ENCODE results near the gene FHIT. TPM values are rescaled to one million over a fixed set of nuclear protein-coding genes. Genes with fewer than 3 reads are reported as not detected.

FHIT gene
- total RNA-seq, 1 donor from 2014 or later = 22.6 TPM

- Mint-ChIP-seq H3K27me3 (ENCODE audit: insufficient read depth) (no peaks in the 10 kb centered on the region), H3K4me1 (ENCODE audit: low read depth) (no peaks in the 10 kb centered on the region), H3K4me3 (no peak overlapping the region), H3K36me3 (ENCODE audit: low read depth) (peaks cover 3% of the 10 kb centered on the region), H3K9me3 (peaks cover 9% of the 10 kb centered on the region), H3K27ac (no peak overlapping the region)
- DNase-seq (ENCODE audit: low spot score) = no peak
- intact Hi-C loops (cut with micrococcal nuclease) = no loop called here
These were observed 837.2 kb downstream of the FHIT start for GRCh38 chr3:60414011-60414410.

- Mint-ChIP-seq H3K4me1 (ENCODE audit: low read depth) (no peaks in the 10 kb centered on the region), H3K27me3 (ENCODE audit: insufficient read depth) (no peaks in the 10 kb centered on the region), H3K9me3 (peaks cover 9% of the 10 kb centered on the region), H3K4me3 (no peak overlapping the region), H3K36me3 (ENCODE audit: low read depth) (peaks cover 3% of the 10 kb centered on the region), H3K27ac (no peak overlapping the region)
- no peak for DNase-seq (ENCODE audit: low spot score)
- intact Hi-C loops (cut with micrococcal nuclease) = no loop called here
These were observed 837.7 kb downstream of the FHIT start for GRCh38 chr3:60413551-60413950.

- Mint-ChIP-seq H3K4me3 (no peak overlapping the region), H3K27me3 (ENCODE audit: insufficient read depth) (peaks cover 2% of the 10 kb centered on the region), H3K9me3 (peaks cover 8% of the 10 kb centered on the region), H3K36me3 (ENCODE audit: low read depth) (peaks cover 3% of the 10 kb centered on the region), H3K27ac (no peak overlapping the region), H3K4me1 (ENCODE audit: low read depth) (peaks cover 12% of the 10 kb centered on the region)
- intact Hi-C loops (cut with micrococcal nuclease) = no loop called here
- DNase-seq (ENCODE audit: low spot score) = no peak
These were observed 847.4 kb downstream of the FHIT start for GRCh38 chr3:60403866-60404265.

- Mint-ChIP-seq H3K27me3 (ENCODE audit: insufficient read depth) (no peaks in the 10 kb centered on the region), H3K36me3 (ENCODE audit: low read depth) (peaks cover 3% of the 10 kb centered on the region), H3K9me3 (peaks cover 9% of the 10 kb centered on the region), H3K27ac (no peak overlapping the region), H3K4me1 (ENCODE audit: low read depth) (peaks cover 12% of the 10 kb centered on the region), H3K4me3 (no peak overlapping the region)
- intact Hi-C loops (cut with micrococcal nuclease) = no loop called here
- no peak for DNase-seq (ENCODE audit: low spot score)
These were observed 848.3 kb downstream of the FHIT start for GRCh38 chr3:60402931-60403330.

- Mint-ChIP-seq H3K4me1 (ENCODE audit: low read depth) (peaks cover 12% of the 10 kb centered on the region), H3K27me3 (ENCODE audit: insufficient read depth) (no peaks in the 10 kb centered on the region), H3K27ac (no peak overlapping the region), H3K36me3 (ENCODE audit: low read depth) (peaks cover 3% of the 10 kb centered on the region), H3K4me3 (no peak overlapping the region), H3K9me3 (peaks cover 13% of the 10 kb centered on the region)
- no peak for DNase-seq (ENCODE audit: low spot score)
- intact Hi-C loops (cut with micrococcal nuclease) = no loop called here
These were observed 851.1 kb downstream of the FHIT start for GRCh38 chr3:60399861-60400845.

GRCh38 chr3:60399292-60399691, 852.0 kb downstream of the FHIT start:
- DNase-seq (ENCODE audit: low spot score) = no peak
- intact Hi-C loops (cut with micrococcal nuclease) = no loop called here
- peaks cover 3% of the 10 kb centered on the region for H3K36me3 Mint-ChIP-seq (ENCODE audit: low read depth)
- peaks cover 13% of the 10 kb centered on the region for H3K9me3 Mint-ChIP-seq
- no peak overlapping the region for H3K27ac Mint-ChIP-seq
- no peak overlapping the region for H3K4me3 Mint-ChIP-seq
- H3K27me3 Mint-ChIP-seq (ENCODE audit: insufficient read depth) = no peaks in the 10 kb centered on the region
- peaks cover 12% of the 10 kb centered on the region for H3K4me1 Mint-ChIP-seq (ENCODE audit: low read depth)

GRCh38 chr3:60395173-60395762, 856.0 kb downstream of the FHIT start:
- Mint-ChIP-seq H3K9me3 (peaks cover 6% of the 10 kb centered on the region), H3K27ac (no peak overlapping the region), H3K36me3 (ENCODE audit: low read depth) (peaks cover 3% of the 10 kb centered on the region), H3K4me1 (ENCODE audit: low read depth) (peaks cover 12% of the 10 kb centered on the region), H3K4me3 (no peak overlapping the region), H3K27me3 (ENCODE audit: insufficient read depth) (peaks cover 2% of the 10 kb centered on the region)
- intact Hi-C loops (cut with micrococcal nuclease) = no loop called here
- DNase-seq (ENCODE audit: low spot score) = no peak

GRCh38 chr3:60393946-60394345, 857.3 kb downstream of the FHIT start:
- Mint-ChIP-seq H3K27ac (no peak overlapping the region), H3K27me3 (ENCODE audit: insufficient read depth) (peaks cover 2% of the 10 kb centered on the region), H3K36me3 (ENCODE audit: low read depth) (no peaks in the 10 kb centered on the region), H3K9me3 (peaks cover 6% of the 10 kb centered on the region), H3K4me3 (no peak overlapping the region), H3K4me1 (ENCODE audit: low read depth) (no peaks in the 10 kb centered on the region)
- intact Hi-C loops (cut with micrococcal nuclease) = no loop called here
- no peak for DNase-seq (ENCODE audit: low spot score)

GRCh38 chr3:60392501-60392900, 858.8 kb downstream of the FHIT start:
- no peak overlapping the region for H3K27ac Mint-ChIP-seq
- intact Hi-C loops (cut with micrococcal nuclease) = no loop called here
- H3K9me3 Mint-ChIP-seq = no peaks in the 10 kb centered on the region

GRCh38 chr3:60391292-60391691, 860.0 kb downstream of the FHIT start:
- Mint-ChIP-seq H3K27me3 (ENCODE audit: insufficient read depth) (peaks cover 2% of the 10 kb centered on the region), H3K4me3 (no peak overlapping the region), H3K36me3 (ENCODE audit: low read depth) (peaks cover 4% of the 10 kb centered on the region), H3K4me1 (ENCODE audit: low read depth) (no peaks in the 10 kb centered on the region), H3K9me3 (no peaks in the 10 kb centered on the region), H3K27ac (no peak overlapping the region)
- intact Hi-C loops (cut with micrococcal nuclease) = no loop called here
- no peak for DNase-seq (ENCODE audit: low spot score)

More at GRCh38 chr3:60392501-60392900, 858.8 kb downstream of the FHIT start:
- H3K36me3 Mint-ChIP-seq (ENCODE audit: low read depth) = peaks cover 4% of the 10 kb centered on the region
- no peaks in the 10 kb centered on the region for H3K4me1 Mint-ChIP-seq (ENCODE audit: low read depth)
- no peak for DNase-seq (ENCODE audit: low spot score)
- no peak overlapping the region for H3K4me3 Mint-ChIP-seq
- peaks cover 2% of the 10 kb centered on the region for H3K27me3 Mint-ChIP-seq (ENCODE audit: insufficient read depth)

GRCh38 chr3:60388731-60389130, 862.5 kb downstream of the FHIT start:
- Mint-ChIP-seq H3K4me1 (ENCODE audit: low read depth) (no peaks in the 10 kb centered on the region), H3K4me3 (no peak overlapping the region), H3K27me3 (ENCODE audit: insufficient read depth) (no peaks in the 10 kb centered on the region), H3K27ac (no peak overlapping the region), H3K36me3 (ENCODE audit: low read depth) (peaks cover 4% of the 10 kb centered on the region), H3K9me3 (no peaks in the 10 kb centered on the region)
- no peak for DNase-seq (ENCODE audit: low spot score)
- intact Hi-C loops (cut with micrococcal nuclease) = no loop called here

- Mint-ChIP-seq H3K4me1 (ENCODE audit: low read depth) (no peaks in the 10 kb centered on the region), H3K27ac (no peak overlapping the region), H3K4me3 (no peak overlapping the region), H3K36me3 (ENCODE audit: low read depth) (peaks cover 4% of the 10 kb centered on the region), H3K9me3 (no peaks in the 10 kb centered on the region), H3K27me3 (ENCODE audit: insufficient read depth) (no peaks in the 10 kb centered on the region)
- no peak for DNase-seq (ENCODE audit: low spot score)
- intact Hi-C loops (cut with micrococcal nuclease) = no loop called here
These were observed 864.9 kb downstream of the FHIT start for GRCh38 chr3:60386306-60386705.

- H3K27me3 Mint-ChIP-seq (ENCODE audit: insufficient read depth) = no peaks in the 10 kb centered on the region
- H3K4me1 Mint-ChIP-seq (ENCODE audit: low read depth) = no peaks in the 10 kb centered on the region
- peaks cover 4% of the 10 kb centered on the region for H3K36me3 Mint-ChIP-seq (ENCODE audit: low read depth)
- no peak for DNase-seq (ENCODE audit: low spot score)
- no peak overlapping the region for H3K4me3 Mint-ChIP-seq
- no peak overlapping the region for H3K27ac Mint-ChIP-seq
- no peaks in the 10 kb centered on the region for H3K9me3 Mint-ChIP-seq
- intact Hi-C loops (cut with micrococcal nuclease) = no loop called here
These were observed 866.9 kb downstream of the FHIT start for GRCh38 chr3:60384341-60384740.
